D721Med (cell line): ENCODE results near the gene ADCY10.

Experiments
- DNase-seq: peaks from one replicate; pipeline ENCODE4 v3.0.0; 2011; ENCODE audit warnings: low spot score; ENCODE audit not compliant: insufficient read length
- FAIRE-seq: peaks from 2 replicates; lab custom pipeline; 2011; peaks lifted over from hg19 to GRCh38; lab: Jason Lieb, UNC
- TF ChIP-seq, protein P1 (sequence below): IDR thresholded peaks from 2 replicates; pipeline ENCODE4 v1.5.1; 2012; ENCODE audit warnings: mild to moderate bottlenecking, control low read depth; ENCODE audit not compliant: insufficient read depth; ENCODE audit errors: missing control alignments

Gene ADCY10

DNA sequence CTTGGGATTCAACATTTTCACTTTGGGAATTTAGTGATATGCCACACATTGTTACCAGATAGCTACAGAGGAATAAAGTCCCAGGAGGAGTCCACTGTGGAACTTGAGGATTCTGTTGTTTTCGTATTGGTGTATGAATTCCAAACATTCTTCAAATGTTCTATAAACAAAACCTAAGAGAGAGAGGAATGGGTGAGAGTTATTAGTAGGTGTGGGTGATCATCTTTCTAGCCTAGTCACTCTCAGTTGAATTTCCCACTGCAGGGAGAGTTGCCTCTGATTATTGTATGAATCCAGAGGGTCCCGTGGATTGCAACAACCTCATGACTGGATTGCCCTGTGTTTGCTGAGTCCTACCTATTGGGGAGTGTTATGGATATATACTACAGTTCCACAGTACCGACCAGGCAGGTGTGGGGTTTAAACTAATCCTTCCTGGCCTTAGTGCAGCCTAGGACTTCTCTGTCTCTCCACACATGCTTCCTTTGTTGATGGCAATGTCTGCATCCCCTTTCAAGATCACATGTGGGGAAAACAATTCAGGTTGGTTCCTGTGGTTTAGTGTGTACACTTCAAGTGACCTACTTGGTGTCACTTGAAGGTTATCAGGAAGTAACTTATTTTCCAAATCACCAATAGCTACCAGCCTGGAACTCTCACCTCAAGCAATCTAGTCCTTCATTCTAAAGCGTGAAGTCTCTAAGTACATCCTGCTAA lies 91.8 kb downstream of the ADCY10 start:
- TF ChIP-seq, protein P1, sequence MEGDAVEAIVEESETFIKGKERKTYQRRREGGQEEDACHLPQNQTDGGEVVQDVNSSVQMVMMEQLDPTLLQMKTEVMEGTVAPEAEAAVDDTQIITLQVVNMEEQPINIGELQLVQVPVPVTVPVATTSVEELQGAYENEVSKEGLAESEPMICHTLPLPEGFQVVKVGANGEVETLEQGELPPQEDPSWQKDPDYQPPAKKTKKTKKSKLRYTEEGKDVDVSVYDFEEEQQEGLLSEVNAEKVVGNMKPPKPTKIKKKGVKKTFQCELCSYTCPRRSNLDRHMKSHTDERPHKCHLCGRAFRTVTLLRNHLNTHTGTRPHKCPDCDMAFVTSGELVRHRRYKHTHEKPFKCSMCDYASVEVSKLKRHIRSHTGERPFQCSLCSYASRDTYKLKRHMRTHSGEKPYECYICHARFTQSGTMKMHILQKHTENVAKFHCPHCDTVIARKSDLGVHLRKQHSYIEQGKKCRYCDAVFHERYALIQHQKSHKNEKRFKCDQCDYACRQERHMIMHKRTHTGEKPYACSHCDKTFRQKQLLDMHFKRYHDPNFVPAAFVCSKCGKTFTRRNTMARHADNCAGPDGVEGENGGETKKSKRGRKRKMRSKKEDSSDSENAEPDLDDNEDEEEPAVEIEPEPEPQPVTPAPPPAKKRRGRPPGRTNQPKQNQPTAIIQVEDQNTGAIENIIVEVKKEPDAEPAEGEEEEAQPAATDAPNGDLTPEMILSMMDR = no peak
- DNase-seq (no peak), FAIRE-seq (no peak)

DNA sequence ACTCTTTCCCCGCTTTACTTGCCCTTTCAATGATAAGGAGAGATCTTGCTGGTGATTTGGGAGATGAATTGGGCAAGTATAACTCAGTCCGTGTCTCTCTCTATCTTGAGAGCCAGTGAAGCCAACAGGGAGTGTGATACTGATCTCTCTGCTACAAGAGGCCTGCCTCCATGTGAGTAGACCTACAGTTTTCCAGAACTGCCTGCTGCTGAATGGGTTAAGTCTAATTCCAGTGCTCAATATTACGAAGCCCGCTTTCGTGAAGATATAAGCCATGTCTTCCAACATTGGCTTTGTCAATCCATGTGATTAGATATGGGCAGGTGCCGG lies 92.6 kb downstream of the ADCY10 start:
- DNase-seq (no peak), FAIRE-seq (no peak)
- TF ChIP-seq, protein P1 = no peak

DNA sequence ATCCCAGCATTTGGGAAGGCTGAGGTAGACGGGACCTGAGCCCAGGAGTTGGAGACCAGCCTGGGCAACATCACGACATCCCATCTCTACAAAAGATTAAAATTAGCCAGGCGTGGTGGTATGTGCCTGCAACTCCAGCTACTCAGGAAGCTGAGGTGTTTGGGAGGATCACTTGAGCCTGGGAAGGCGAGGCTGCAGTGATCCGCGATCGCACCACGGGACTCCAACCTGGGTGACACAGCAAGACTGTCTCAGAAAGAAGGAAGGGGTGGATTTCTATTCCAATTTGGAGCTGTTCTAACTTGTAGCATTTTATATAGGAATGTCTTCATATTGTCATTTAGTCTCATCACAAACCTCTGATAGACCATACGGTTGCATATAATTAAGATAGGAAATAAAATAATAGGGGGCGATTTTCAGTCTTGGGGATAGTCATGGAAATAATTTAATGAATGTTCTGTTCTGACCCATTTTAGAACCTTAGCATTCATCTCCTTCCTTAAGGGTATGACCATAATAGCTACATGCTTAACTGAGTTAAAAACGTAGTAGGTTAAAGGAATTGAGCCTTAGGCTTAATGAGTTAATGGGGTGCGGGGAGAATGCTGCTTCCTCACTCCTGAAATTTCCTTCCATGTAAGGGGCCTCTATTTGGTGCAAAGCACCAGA lies 93.1 kb downstream of the ADCY10 start:
- DNase-seq (no peak), FAIRE-seq (no peak)
- TF ChIP-seq, protein P1 = no peak

DNA sequence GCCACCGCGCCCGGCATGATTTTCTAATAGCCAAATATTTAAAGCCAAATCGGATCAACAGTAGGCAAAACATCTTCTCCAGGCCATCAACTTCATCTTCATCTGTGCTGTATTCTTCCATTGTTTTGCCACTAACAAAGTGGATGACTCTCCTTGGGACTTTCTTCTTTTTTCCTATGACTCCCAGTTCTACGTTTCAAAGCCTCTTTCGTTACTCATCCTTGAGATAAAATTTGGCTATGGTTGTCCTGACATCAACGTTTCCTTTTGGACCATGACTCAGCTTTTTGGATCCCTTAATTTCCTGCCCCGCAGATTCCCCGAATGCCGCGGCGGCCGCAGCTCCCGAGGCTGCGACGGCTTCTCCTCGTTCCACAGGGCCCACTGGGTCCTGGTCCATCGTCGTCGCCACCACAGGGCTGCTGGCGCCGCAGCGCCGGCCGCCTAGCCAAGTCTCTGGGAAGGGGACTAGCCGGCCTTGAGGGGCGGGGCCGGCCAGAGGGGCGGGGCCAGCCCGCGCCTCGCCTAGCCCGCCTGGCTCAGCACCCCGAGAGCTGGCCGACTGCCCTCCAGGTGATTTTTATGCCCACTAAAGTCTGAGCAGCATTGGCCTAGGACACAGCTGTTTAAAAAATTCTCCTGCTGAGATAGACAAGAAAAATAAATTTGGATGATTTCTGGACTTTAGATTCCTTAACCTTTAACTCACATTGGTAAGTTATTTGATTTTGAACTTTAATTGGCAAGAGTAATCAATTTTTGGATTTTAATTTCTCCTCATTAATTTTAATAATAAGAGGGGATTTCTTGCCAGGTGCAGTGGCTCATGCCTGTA lies 93.9 kb downstream of the ADCY10 start:
- DNase-seq (no peak), FAIRE-seq (no peak)
- TF ChIP-seq, protein P1 = no peak

DNA sequence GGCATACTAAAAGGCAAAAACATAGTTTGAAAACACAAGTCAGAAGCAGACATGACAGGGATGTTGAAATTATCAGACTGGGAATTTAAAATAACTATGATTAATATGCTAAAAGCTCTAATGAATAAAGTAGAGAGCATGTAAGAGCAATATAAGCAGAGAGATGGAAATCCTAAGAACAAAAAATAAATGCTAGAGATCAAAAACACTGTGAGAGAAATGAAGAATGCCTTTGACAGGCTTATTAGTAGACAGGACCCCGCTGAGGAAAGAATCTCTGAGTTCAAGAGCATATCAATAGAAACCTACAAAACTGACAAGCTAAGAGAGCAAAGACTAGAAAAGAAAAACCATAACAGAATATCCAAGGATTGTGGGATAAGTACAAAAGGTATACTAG lies 98.3 kb downstream of the ADCY10 start:
- DNase-seq = no peak
- FAIRE-seq = no peak
- TF ChIP-seq, protein P1 = no peak

DNA sequence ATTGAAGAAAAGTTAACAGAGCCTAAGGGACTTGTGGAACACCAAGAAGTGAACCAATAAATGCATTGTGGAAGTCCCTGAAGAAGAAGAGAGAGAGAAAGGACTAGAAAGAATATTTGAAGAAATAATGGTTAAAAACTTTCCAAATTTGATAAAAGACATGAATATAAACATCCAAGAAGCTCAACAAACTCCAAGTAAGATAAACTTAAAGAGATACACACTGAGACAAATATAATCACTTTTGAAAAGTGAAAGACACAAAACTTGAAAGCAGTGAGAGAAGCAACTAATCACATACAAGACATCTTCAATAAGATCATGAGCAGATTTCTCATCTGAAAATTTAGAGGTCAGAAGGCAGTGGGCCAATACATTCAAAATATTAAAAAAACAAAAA lies 101.0 kb downstream of the ADCY10 start:
- no peak for DNase-seq
- TF ChIP-seq, protein P1 = no peak
- peak; percentile 80 for FAIRE-seq
